ENCODE measurements around the gene REEP3. TPM values are rescaled to one million over a fixed set of nuclear protein-coding genes. Genes with fewer than 3 reads are reported as not detected.

The REEP3 gene
- total and polyA plus RNA-seq, 2 of the 4 experiments (the other 2 are of a cell fraction): 11.7 to 28.9 TPM

- in situ Hi-C loops (cut with MboI; ENCODE audit: low sequenced_read_pairs): no loop called here
- H2BK120ac ChIP-seq (ENCODE audit: low read depth, low read length): no peak overlapping the region
- DNase-seq (no peak), ATAC-seq (ENCODE audit: low read depth) (no peak)
- no peak overlapping the region for H3K4me3 ChIP-seq (ENCODE audit: insufficient read depth, low read depth, low read length)
- H2BK15ac ChIP-seq (ENCODE audit: low read depth, low read length): no peak overlapping the region
- TF ChIP-seq RCOR1 (IDR thresholded peaks at IDR 0.05; ENCODE audit: insufficient replicate concordance, low read length): no peak
- no peak overlapping the region for H2AK5ac ChIP-seq (ENCODE audit: low read depth, low read length)
- H3K9me3 ChIP-seq (ENCODE audit: control insufficient read depth, insufficient read depth, low read length): no peaks in the 10 kb centered on the region
- H2BK5ac ChIP-seq (ENCODE audit: low read depth, low read length, poor library complexity, severe bottlenecking): no peak overlapping the region
- ChIA-PET CTCF (interaction anchor here (0.5 to 1.0 kb wide), 2 partner anchors 19 to 420 kb away, joined by 3 to 8 read pairs; no protein-coding TSS in a partner anchor), POLR2A (ENCODE audit: unreplicated experiment) (no interaction called here)
- H4K5ac ChIP-seq (ENCODE audit: low read depth, low read length): no peak overlapping the region
- no peak overlapping the region for H3K9ac ChIP-seq (ENCODE audit: low read depth, low read length)
- H3K23ac ChIP-seq (ENCODE audit: low read depth, low read length): no peak overlapping the region
- H3K18ac ChIP-seq (ENCODE audit: low read depth, low read length): no peak overlapping the region
- intact Hi-C loops (cut with micrococcal nuclease): no loop called here
- no peak overlapping the region for H3K4me2 ChIP-seq (ENCODE audit: low read depth, low read length)
- H2AFZ ChIP-seq (replicated peaks; ENCODE audit: low read length, poor library complexity): no peak overlapping the region
- H3K4me1 ChIP-seq (ENCODE audit: control insufficient read depth, insufficient read depth, low read length): peaks cover 2% of the 10 kb centered on the region; the same call in 1 of the 2 replicates
- no peaks in the 10 kb centered on the region for H3K9me1 ChIP-seq (ENCODE audit: insufficient read depth, low read length)
- H4K8ac ChIP-seq (ENCODE audit: low read depth in 2 of 2, low read length in 2 of 2): no peak overlapping the region
- H2BK20ac ChIP-seq (ENCODE audit: low read depth, low read length): no peak overlapping the region
- no peak overlapping the region for H3K4ac ChIP-seq (ENCODE audit: low read depth, low read length)
- no peak overlapping the region for H4K91ac ChIP-seq (ENCODE audit: insufficient read depth, low read depth, low read length)
- 100% methylated on average over 1 of the region's 3 CpGs; no CpG with 5 or more reads in 1 of the 2 experiments for WGBS, 2 experiments (ENCODE audit: extremely low coverage in 2 of 2, insufficient read length in 1 of 2)
- no peak overlapping the region for H3K56ac ChIP-seq (ENCODE audit: extremely low read depth, insufficient read depth, low read length)
- no peaks in the 10 kb centered on the region for H4K20me1 ChIP-seq (ENCODE audit: insufficient read depth, low read length)
- H3K14ac ChIP-seq (replicated peaks; ENCODE audit: low read depth, low read length): no peak overlapping the region
- no peaks in the 10 kb centered on the region for H3K36me3 ChIP-seq (ENCODE audit: control insufficient read depth, insufficient read depth, low read length)
- H3K27ac ChIP-seq (ENCODE audit: insufficient read depth, low read length): no peak overlapping the region
- dilution Hi-C loops (cut with HindIII; ENCODE audit: low sequenced_read_pairs, unreplicated experiment): no loop called here
- BruUV-seq (replicated peaks): no TSS peak
- H2AK9ac ChIP-seq (replicated peaks; ENCODE audit: low read depth, low read length, poor library complexity): no peak overlapping the region
- no peaks in the 10 kb centered on the region for H3K79me1 ChIP-seq (ENCODE audit: low read depth in 1 of 2, low read length in 2 of 2)
- no peaks in the 10 kb centered on the region for H3K27me3 ChIP-seq (ENCODE audit: control insufficient read depth, insufficient read depth, low read length)
Measured at GRCh38 chr10:63636812-63637211, 115.6 kb downstream of the REEP3 start.

Data from IMR-90 (cell line).